ENCODE measurements around the gene DCX. TPM values are rescaled to one million over a fixed set of nuclear protein-coding genes. Genes with fewer than 3 reads are reported as not detected.

Gene DCX
- total and polyA plus RNA-seq, 2 donors (not counting 1 experiment from before 2014, with no cell fraction given) = not detected

GRCh38 chrX:111270339-111270738 lies 141.7 kb downstream of the DCX start, which contains the start of gene CAPN6:
Gene CAPN6 (minus strand): TSS chrX:111270483. CDS start chrX:111263936, 6,547 bp downstream.
- no peak within 1 kb of the TSS for H3K9ac ChIP-seq (ENCODE audit: insufficient read depth, low read length)
- TF ChIP-seq CTCF (conservative IDR thresholded peaks at IDR 0.05 in 1 of 2, IDR thresholded peaks at IDR 0.05 in 1 of 2; ENCODE audit: low read depth in 1 of 2, low read length in 2 of 2) (no peak), EZH2 (IDR thresholded peaks at IDR 0.05; ENCODE audit: low read length, missing control alignments) (no peak)
- H3K9me3 ChIP-seq (ENCODE audit: control insufficient read depth, insufficient read depth, low read depth, low read length) = no peaks in the 10 kb centered on the region
- H3K4me1 ChIP-seq (ENCODE audit: control insufficient read depth, extremely low read depth, insufficient read depth, low read length) = no peaks in the 10 kb centered on the region
- no peaks in the 10 kb centered on the region for H3K27me3 ChIP-seq (ENCODE audit: control insufficient read depth, insufficient read depth, low read length)
- DNase-seq (ENCODE audit: low read depth in 2 of 2) = peak in 1 of 2 donors; percentile 13
- no peaks in the 10 kb centered on the region for H4K20me1 ChIP-seq (ENCODE audit: control insufficient read depth, extremely low read depth, insufficient read depth, low read length)
- H3K4me2 ChIP-seq (ENCODE audit: extremely low read depth, insufficient read depth, low read length) = no peak within 1 kb of the TSS
- H2AFZ ChIP-seq (ENCODE audit: low read length) = no peak within 1 kb of the TSS
- no peak within 1 kb of the TSS for H3K4me3 ChIP-seq (replicated peaks in 1 of 4; ENCODE audit: control extremely low read depth in 1 of 4, insufficient read depth in 1 of 4, low read depth in 3 of 4, low read length in 4 of 4)
- H3K79me2 ChIP-seq (ENCODE audit: control insufficient read depth, insufficient read depth, low read length) = no peaks in the 10 kb centered on the region
- H3K36me3 ChIP-seq (ENCODE audit: control insufficient read depth, insufficient read depth, low read length) = no peaks in the 10 kb centered on the region
- no peak within 1 kb of the TSS for H3K27ac ChIP-seq (ENCODE audit: insufficient read depth, low read length)

- no peak overlapping the region for H3K27ac ChIP-seq (ENCODE audit: insufficient read depth, low read length)
- no peaks in the 10 kb centered on the region for H3K9me3 ChIP-seq (ENCODE audit: control insufficient read depth, insufficient read depth, low read depth, low read length)
- no peak overlapping the region for H3K4me3 ChIP-seq (replicated peaks in 1 of 4; ENCODE audit: control extremely low read depth in 1 of 4, insufficient read depth in 1 of 4, low read depth in 3 of 4, low read length in 4 of 4)
- no peak for DNase-seq (ENCODE audit: low read depth in 2 of 2)
- H3K27me3 ChIP-seq (ENCODE audit: control insufficient read depth, insufficient read depth, low read length) = no peaks in the 10 kb centered on the region
- no peaks in the 10 kb centered on the region for H4K20me1 ChIP-seq (ENCODE audit: control insufficient read depth, extremely low read depth, insufficient read depth, low read length)
- H2AFZ ChIP-seq (ENCODE audit: low read length) = no peak overlapping the region
- no peak for TF ChIP-seq CTCF (conservative IDR thresholded peaks at IDR 0.05 in 1 of 2, IDR thresholded peaks at IDR 0.05 in 1 of 2; ENCODE audit: low read depth in 1 of 2, low read length in 2 of 2)
- TF ChIP-seq EZH2 (IDR thresholded peaks at IDR 0.05; ENCODE audit: low read length, missing control alignments) = no peak
- H3K79me2 ChIP-seq (ENCODE audit: control insufficient read depth, insufficient read depth, low read length) = no peaks in the 10 kb centered on the region
- no peaks in the 10 kb centered on the region for H3K36me3 ChIP-seq (ENCODE audit: control insufficient read depth, insufficient read depth, low read length)
- H3K4me2 ChIP-seq (ENCODE audit: extremely low read depth, insufficient read depth, low read length) = no peak overlapping the region
- no peak overlapping the region for H3K9ac ChIP-seq (ENCODE audit: insufficient read depth, low read length)
- H3K4me1 ChIP-seq (ENCODE audit: control insufficient read depth, extremely low read depth, insufficient read depth, low read length) = no peaks in the 10 kb centered on the region
Observed at GRCh38 chrX:111268506-111268905, 143.5 kb downstream of the DCX start.

GRCh38 chrX:111265486-111265885 lies 146.5 kb downstream of the DCX start:
- TF ChIP-seq CTCF (conservative IDR thresholded peaks at IDR 0.05 in 1 of 2, IDR thresholded peaks at IDR 0.05 in 1 of 2; ENCODE audit: low read depth in 1 of 2, low read length in 2 of 2) (no peak), EZH2 (IDR thresholded peaks at IDR 0.05; ENCODE audit: low read length, missing control alignments) (no peak)
- H3K79me2 ChIP-seq (ENCODE audit: control insufficient read depth, insufficient read depth, low read length) = no peaks in the 10 kb centered on the region
- no peaks in the 10 kb centered on the region for H3K36me3 ChIP-seq (ENCODE audit: control insufficient read depth, insufficient read depth, low read length)
- H3K4me2 ChIP-seq (ENCODE audit: extremely low read depth, insufficient read depth, low read length) = no peak overlapping the region
- no peaks in the 10 kb centered on the region for H3K4me1 ChIP-seq (ENCODE audit: control insufficient read depth, extremely low read depth, insufficient read depth, low read length)
- no peak overlapping the region for H3K4me3 ChIP-seq (replicated peaks in 1 of 4; ENCODE audit: control extremely low read depth in 1 of 4, insufficient read depth in 1 of 4, low read depth in 3 of 4, low read length in 4 of 4)
- H3K27ac ChIP-seq (ENCODE audit: insufficient read depth, low read length) = no peak overlapping the region
- H3K9me3 ChIP-seq (ENCODE audit: control insufficient read depth, insufficient read depth, low read depth, low read length) = no peaks in the 10 kb centered on the region
- no peaks in the 10 kb centered on the region for H3K27me3 ChIP-seq (ENCODE audit: control insufficient read depth, insufficient read depth, low read length)
- H3K9ac ChIP-seq (ENCODE audit: insufficient read depth, low read length) = no peak overlapping the region
- no peaks in the 10 kb centered on the region for H4K20me1 ChIP-seq (ENCODE audit: control insufficient read depth, extremely low read depth, insufficient read depth, low read length)
- no peak for DNase-seq (ENCODE audit: low read depth in 2 of 2)
- no peak overlapping the region for H2AFZ ChIP-seq (ENCODE audit: low read length)
